ENCODE data around the gene PRKCE. TPM values are rescaled to one million over a fixed set of nuclear protein-coding genes. Genes with fewer than 3 reads are reported as not detected.

The PRKCE gene
- total and polyA plus RNA-seq, 2 of the 8 experiments (the other 6 are each of a cell fraction or from before 2014, with no cell fraction given), result 0.54 to 2.1 TPM

DNA sequence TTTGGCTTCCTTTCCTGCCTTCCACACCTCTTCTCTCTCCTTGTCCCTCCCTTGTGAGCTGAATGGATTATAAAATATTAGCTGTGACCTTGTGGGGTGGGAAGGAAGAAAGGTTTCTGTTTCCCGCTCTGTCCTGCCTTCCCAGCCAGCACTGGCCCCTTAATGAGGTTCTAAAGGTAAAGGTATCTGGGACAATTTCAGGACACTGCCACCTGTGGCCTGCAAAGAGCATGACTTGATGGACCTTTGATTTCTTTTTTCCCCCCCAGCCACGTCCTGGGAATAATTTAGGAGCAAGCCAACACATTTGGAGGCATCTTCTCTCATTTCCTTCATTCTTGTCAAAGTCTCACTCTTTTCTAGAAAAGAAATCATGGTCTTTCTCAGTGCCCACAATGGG is 399.0 kb downstream of the PRKCE start:
- Histone ChIP-seq H3K14ac (ENCODE audit: insufficient read length) (no peak overlapping the region), H2BK20ac (ENCODE audit: low read length) (no peak overlapping the region), H3K27ac (ENCODE audit: low read depth, low read length) (no peak overlapping the region), H4K5ac (ENCODE audit: insufficient read length, low read depth, low read length) (no peak overlapping the region), H3K9me3 (ENCODE audit: insufficient read depth in 2 of 2, low read depth in 1 of 2, low read length in 1 of 2) (no peaks in the 10 kb centered on the region), H2BK15ac (ENCODE audit: low read length) (no peak overlapping the region), H3K79me1 (ENCODE audit: low read depth, low read length) (no peaks in the 10 kb centered on the region), H3K79me2 (ENCODE audit: control insufficient read depth in 1 of 2, insufficient read depth in 2 of 2, low read length in 2 of 2) (no peaks in the 10 kb centered on the region), H3K18ac (ENCODE audit: extremely low read depth, low read length) (no peak overlapping the region), H3K23ac (ENCODE audit: insufficient read length) (no peak overlapping the region), H3K27me3 (replicated peaks in 1 of 4; ENCODE audit: control insufficient read depth in 3 of 4, extremely low read depth in 1 of 4, insufficient read depth in 3 of 4, low read length in 3 of 4) (no peaks in the 10 kb centered on the region), H3K23me2 (ENCODE audit: low read depth, low read length) (no peaks in the 10 kb centered on the region), H3K4me3 (ENCODE audit: extremely low read depth in 1 of 4, insufficient read depth in 2 of 4, low read depth in 3 of 4, low read length in 4 of 4) (no peak overlapping the region), H2AFZ (ENCODE audit: low read length) (no peak overlapping the region), H4K20me1 (replicated peaks in 1 of 2; ENCODE audit: control insufficient read depth in 1 of 2, insufficient read depth in 2 of 2, low read length in 2 of 2) (no peaks in the 10 kb centered on the region), H2BK12ac (ENCODE audit: low read depth, low read length) (no peak overlapping the region), H3K56ac (replicated peaks; ENCODE audit: insufficient read length, low read depth, low read length) (no peak overlapping the region), H2AK5ac (ENCODE audit: low read depth, low read length) (no peak overlapping the region), H3K36me3 (ENCODE audit: control insufficient read depth in 2 of 4, insufficient read depth in 4 of 4, low read length in 3 of 4) (no peaks in the 10 kb centered on the region), H3K4ac (replicated peaks; ENCODE audit: insufficient read length, low read depth, low read length) (no peak overlapping the region), H3K9ac (replicated peaks in 1 of 4; ENCODE audit: extremely low read depth in 1 of 4, low read depth in 3 of 4, low read length in 3 of 4) (no peak overlapping the region), H2BK5ac (ENCODE audit: low read depth, low read length) (no peak overlapping the region), H3K4me2 (ENCODE audit: insufficient read depth in 1 of 2, low read depth in 2 of 2, low read length in 2 of 2) (no peak overlapping the region), H2BK120ac (replicated peaks; ENCODE audit: low read depth, low read length) (no peak overlapping the region), H4K91ac (replicated peaks; ENCODE audit: insufficient read length, low read length) (no peak overlapping the region), H4K8ac (ENCODE audit: extremely low read depth, insufficient read depth, low read length) (no peak overlapping the region), H3K4me1 (replicated peaks in 1 of 4; ENCODE audit: control insufficient read depth in 3 of 4, insufficient read depth in 4 of 4, low read length in 3 of 4) (no peaks in the 10 kb centered on the region)
- TF ChIP-seq EZH2 (IDR thresholded peaks at IDR 0.05; ENCODE audit: low read depth, low read length, severe bottlenecking), result no peak
- TF ChIP-seq RAD21 (IDR thresholded peaks at IDR 0.05 in 1 of 2, conservative IDR thresholded peaks at IDR 0.05 in 1 of 2; ENCODE audit: low read depth in 2 of 2, low read length in 2 of 2), result peak; percentile 15 to 34; a peak in 2 of 4 replicates
- TF ChIP-seq, protein P1, sequence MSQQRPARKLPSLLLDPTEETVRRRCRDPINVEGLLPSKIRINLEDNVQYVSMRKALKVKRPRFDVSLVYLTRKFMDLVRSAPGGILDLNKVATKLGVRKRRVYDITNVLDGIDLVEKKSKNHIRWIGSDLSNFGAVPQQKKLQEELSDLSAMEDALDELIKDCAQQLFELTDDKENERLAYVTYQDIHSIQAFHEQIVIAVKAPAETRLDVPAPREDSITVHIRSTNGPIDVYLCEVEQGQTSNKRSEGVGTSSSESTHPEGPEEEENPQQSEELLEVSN (IDR thresholded peaks at IDR 0.05), result peak; percentile 32; the same call in 1 of the 2 replicates
- TF ChIP-seq, protein P2, sequence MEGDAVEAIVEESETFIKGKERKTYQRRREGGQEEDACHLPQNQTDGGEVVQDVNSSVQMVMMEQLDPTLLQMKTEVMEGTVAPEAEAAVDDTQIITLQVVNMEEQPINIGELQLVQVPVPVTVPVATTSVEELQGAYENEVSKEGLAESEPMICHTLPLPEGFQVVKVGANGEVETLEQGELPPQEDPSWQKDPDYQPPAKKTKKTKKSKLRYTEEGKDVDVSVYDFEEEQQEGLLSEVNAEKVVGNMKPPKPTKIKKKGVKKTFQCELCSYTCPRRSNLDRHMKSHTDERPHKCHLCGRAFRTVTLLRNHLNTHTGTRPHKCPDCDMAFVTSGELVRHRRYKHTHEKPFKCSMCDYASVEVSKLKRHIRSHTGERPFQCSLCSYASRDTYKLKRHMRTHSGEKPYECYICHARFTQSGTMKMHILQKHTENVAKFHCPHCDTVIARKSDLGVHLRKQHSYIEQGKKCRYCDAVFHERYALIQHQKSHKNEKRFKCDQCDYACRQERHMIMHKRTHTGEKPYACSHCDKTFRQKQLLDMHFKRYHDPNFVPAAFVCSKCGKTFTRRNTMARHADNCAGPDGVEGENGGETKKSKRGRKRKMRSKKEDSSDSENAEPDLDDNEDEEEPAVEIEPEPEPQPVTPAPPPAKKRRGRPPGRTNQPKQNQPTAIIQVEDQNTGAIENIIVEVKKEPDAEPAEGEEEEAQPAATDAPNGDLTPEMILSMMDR (IDR thresholded peaks at IDR 0.05; ENCODE audit: control extremely low read depth in 1 of 3, insufficient read depth in 1 of 3, low read depth in 1 of 3, low read length in 3 of 3), result peak in 2 of 3 experiments; percentile 24 to 42; a peak in 2 of 4 replicates
- no peak for TF ChIP-seq JUN (IDR thresholded peaks at IDR 0.05; ENCODE audit: low read depth, low read length)
- WGBS, 2 experiments (ENCODE audit: extremely low coverage in 1 of 2, insufficient coverage in 1 of 2, insufficient read length in 1 of 2, insufficient replicate concordance in 2 of 2, low coverage in 1 of 2, low lambda C conversion rate in 2 of 2, missing lambda C conversion rate in 1 of 2), result 83% methylated on average over 2 of the region's 2 CpGs; no CpG with 5 or more reads in 1 of the 2 experiments
- DNase-seq (ENCODE audit: low read depth in 1 of 2, low spot score in 2 of 2) (no peak), FAIRE-seq (no peak)
- POLR2A ChIA-PET (ENCODE audit: partially characterized antibody), result no interaction called here
- CTCF ChIA-PET (ENCODE audit: partially characterized antibody), result interaction anchor here (0.6 to 4.0 kb wide), 21 partner anchors 8 to 297 kb away, joined by 3 to 29 read pairs (median 4); no protein-coding TSS in a partner anchor
